Measurements from ENCODE around the gene KIF20B.
"Not testable (repeated sequence)": the region's sequence is repeated elsewhere in the genome, so short reads cannot be mapped to it uniquely, and the experiment has no call there.

Gene KIF20B

GRCh38 chr10:89763671-89764070, 62.3 kb downstream of the KIF20B start:
- H3K27me3 Mint-ChIP-seq; H3K4me1 Mint-ChIP-seq (ENCODE audit: low read depth); intact Hi-C loops (cut with micrococcal nuclease); H3K9me3 Mint-ChIP-seq; H3K27ac Mint-ChIP-seq; H3K4me3 Mint-ChIP-seq: not testable (repeated sequence)
- H3K36me3 Mint-ChIP-seq (ENCODE audit: low read depth): peaks cover 58% of the 10 kb centered on the region

DNA sequence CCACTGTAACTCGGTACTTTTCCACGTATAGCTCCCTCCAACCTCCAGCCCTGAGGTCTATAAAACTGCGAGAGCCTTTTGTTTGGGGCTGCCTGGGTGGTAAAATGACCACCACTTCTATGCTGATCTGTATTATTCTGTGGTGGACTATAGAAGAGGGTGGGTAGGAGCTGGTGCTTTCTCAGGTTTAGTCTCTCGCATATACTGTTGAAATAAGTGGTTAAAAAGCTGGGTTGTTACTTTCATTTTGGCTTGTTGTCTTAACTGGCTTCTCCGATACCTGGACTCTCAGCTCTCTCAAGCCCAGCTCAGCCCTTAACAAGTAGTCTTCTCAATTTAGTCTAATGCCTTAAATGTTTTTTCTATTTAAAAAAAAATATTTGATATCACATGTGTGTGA, 70.3 kb downstream of the KIF20B start:
- peaks cover 47% of the 10 kb centered on the region for H3K36me3 Mint-ChIP-seq (ENCODE audit: low read depth)
- no peak overlapping the region for H3K4me3 Mint-ChIP-seq
- H3K4me1 Mint-ChIP-seq (ENCODE audit: low read depth): no peaks in the 10 kb centered on the region
- H3K9me3 Mint-ChIP-seq: no peaks in the 10 kb centered on the region
- H3K27me3 Mint-ChIP-seq: no peaks in the 10 kb centered on the region
- intact Hi-C loops (cut with micrococcal nuclease): no loop called here
- no peak overlapping the region for H3K27ac Mint-ChIP-seq

DNA sequence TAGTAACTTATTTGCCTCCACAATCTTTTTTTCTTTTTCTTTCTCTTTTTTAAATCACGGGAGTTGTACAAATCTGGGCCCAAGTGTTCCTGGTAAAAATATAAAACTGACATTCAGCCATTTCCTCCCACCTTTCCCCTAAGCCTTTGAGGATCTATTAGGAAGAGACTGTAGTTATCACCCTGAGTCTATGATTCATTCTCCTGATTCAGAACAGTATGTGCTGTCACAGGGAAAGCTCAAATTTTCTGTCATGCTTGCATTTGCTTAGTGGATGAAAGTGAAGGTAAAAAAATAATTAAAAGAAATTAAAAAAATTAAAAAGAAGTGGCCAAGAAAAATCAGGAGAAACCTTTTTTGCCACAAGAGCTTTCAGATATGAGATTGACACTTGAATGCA, 71.7 kb downstream of the KIF20B start:
- intact Hi-C loops (cut with micrococcal nuclease): no loop called here
- H3K27me3 Mint-ChIP-seq: no peaks in the 10 kb centered on the region
- peaks cover 47% of the 10 kb centered on the region for H3K36me3 Mint-ChIP-seq (ENCODE audit: low read depth)

DNA sequence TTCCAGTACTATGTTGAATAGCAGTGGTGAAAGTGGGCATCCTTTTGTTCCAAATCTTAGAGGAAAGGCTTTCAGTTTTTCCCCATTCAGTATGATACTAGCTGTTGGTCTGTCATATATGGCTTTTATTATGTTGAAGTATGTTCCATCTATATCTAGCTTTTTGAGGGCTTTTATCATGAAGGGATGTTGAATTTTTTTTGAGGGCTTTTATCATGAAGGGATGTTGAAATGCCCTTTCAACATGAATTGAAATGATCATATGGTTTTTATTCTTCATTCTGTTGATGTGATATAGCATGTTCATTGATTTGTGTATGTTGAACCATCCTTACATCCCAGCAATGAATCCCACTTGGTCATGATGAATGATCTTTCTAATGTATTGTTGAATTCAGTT, 75.3 kb downstream of the KIF20B start:
- intact Hi-C loops (cut with micrococcal nuclease): no loop called here
- Mint-ChIP-seq H3K27ac (no peak overlapping the region), H3K36me3 (ENCODE audit: low read depth) (peaks cover 36% of the 10 kb centered on the region), H3K27me3 (no peaks in the 10 kb centered on the region), H3K4me1 (ENCODE audit: low read depth) (no peaks in the 10 kb centered on the region), H3K4me3 (no peak overlapping the region), H3K9me3 (no peaks in the 10 kb centered on the region)

More for the DNA sequence above, 71.7 kb downstream of the KIF20B start:
- Mint-ChIP-seq H3K4me3 (no peak overlapping the region), H3K9me3 (no peaks in the 10 kb centered on the region), H3K27ac (no peak overlapping the region), H3K4me1 (ENCODE audit: low read depth) (no peaks in the 10 kb centered on the region)

DNA sequence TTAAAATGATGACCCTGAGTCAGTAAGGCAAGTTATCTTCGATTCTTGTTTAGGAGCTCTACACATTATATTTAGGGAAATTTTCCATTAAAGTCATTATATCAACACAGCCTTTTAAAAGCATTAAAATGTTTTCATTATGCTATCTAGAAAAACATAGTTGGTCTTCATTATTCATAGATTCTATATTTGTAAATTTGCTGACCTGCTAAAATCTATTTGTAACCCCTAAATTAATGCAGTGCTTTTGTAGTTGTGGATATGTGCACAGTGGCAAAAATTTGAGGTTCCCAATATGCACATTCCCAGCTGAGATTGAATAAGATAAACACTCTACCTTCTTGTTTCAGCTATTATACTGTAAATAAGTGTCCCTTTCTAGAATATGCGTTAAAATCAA, 81.1 kb downstream of the KIF20B start:
- intact Hi-C loops (cut with micrococcal nuclease): no loop called here
- H3K36me3 Mint-ChIP-seq (ENCODE audit: low read depth): peaks cover 12% of the 10 kb centered on the region
- no peaks in the 10 kb centered on the region for H3K9me3 Mint-ChIP-seq
- H3K27me3 Mint-ChIP-seq: no peaks in the 10 kb centered on the region
- H3K4me3 Mint-ChIP-seq: no peak overlapping the region
- no peaks in the 10 kb centered on the region for H3K4me1 Mint-ChIP-seq (ENCODE audit: low read depth)
- no peak overlapping the region for H3K27ac Mint-ChIP-seq

- Mint-ChIP-seq H3K9me3 (no peaks in the 10 kb centered on the region), H3K27me3 (no peaks in the 10 kb centered on the region), H3K4me3 (no peak overlapping the region), H3K36me3 (ENCODE audit: low read depth) (peaks cover 4% of the 10 kb centered on the region), H3K27ac (no peak overlapping the region), H3K4me1 (ENCODE audit: low read depth) (no peaks in the 10 kb centered on the region)
- intact Hi-C loops (cut with micrococcal nuclease): no loop called here
These were observed 82.0 kb downstream of the KIF20B start for GRCh38 chr10:89783406-89783805.

DNA sequence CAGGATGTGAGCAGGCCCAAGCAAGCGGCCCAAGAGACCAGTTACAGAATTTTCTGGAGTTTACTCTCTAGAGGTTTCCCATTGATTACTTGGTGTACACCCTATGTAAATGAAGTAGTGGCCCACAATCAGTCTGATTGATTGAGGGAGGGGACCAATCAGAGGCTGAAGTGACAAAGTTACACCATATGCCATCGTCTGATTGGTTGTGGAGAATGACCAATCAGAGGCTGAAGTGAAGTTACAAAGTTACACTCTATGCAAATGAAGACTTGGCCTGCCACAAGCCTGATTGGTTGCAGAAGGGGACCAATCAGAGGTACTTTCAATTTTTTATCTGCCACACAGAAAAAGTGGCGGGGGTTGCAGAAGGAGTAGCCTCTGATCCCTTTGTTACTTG, 83.7 kb downstream of the KIF20B start:
- intact Hi-C loops (cut with micrococcal nuclease): no loop called here
- H3K4me3 Mint-ChIP-seq: no peak overlapping the region

GRCh38 chr10:89789188-89789877, 87.9 kb downstream of the KIF20B start:
- intact Hi-C loops (cut with micrococcal nuclease): no loop called here
- Mint-ChIP-seq H3K4me3 (no peak overlapping the region), H3K36me3 (ENCODE audit: low read depth) (no peaks in the 10 kb centered on the region), H3K27me3 (no peaks in the 10 kb centered on the region), H3K4me1 (ENCODE audit: low read depth) (no peaks in the 10 kb centered on the region), H3K27ac (no peak overlapping the region), H3K9me3 (no peaks in the 10 kb centered on the region)

More for the DNA sequence above, 83.7 kb downstream of the KIF20B start:
- Mint-ChIP-seq H3K36me3 (ENCODE audit: low read depth) (no peaks in the 10 kb centered on the region), H3K27ac (no peak overlapping the region), H3K27me3 (no peaks in the 10 kb centered on the region), H3K9me3 (no peaks in the 10 kb centered on the region), H3K4me1 (ENCODE audit: low read depth) (no peaks in the 10 kb centered on the region)

GRCh38 chr10:89792187-89792586, 90.8 kb downstream of the KIF20B start:
- H3K36me3 Mint-ChIP-seq (ENCODE audit: low read depth): no peaks in the 10 kb centered on the region

DNA sequence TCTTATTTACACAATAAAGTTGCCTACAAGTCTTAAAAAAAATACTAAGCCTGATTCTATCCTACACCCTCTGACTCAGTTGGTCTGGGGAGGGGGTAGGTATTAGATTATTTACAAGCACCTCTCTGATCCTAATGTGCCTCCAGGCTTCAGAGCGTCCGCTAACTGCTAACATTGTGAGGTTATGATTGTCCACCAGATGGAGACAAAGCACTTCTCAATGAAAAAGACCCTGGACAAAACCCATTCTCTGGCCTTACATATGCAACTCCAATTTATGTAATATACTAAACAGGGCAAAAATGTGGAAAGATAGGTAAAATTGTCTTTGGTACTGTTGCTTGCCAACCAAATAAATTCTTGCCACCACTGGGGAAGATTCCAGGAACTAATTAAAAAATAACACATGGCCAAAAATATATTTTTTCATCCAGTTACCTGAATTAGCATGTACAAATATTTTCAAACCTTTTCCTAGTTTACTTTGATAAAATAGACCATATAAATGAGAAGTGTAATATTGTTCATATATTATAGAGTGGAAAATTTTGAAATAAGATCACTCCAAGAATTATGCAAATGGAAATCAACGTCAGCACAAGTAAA, 92.4 kb downstream of the KIF20B start:
- no peak overlapping the region for H3K27ac Mint-ChIP-seq
- no peaks in the 10 kb centered on the region for H3K9me3 Mint-ChIP-seq
- no peak overlapping the region for H3K4me3 Mint-ChIP-seq
- no peaks in the 10 kb centered on the region for H3K4me1 Mint-ChIP-seq (ENCODE audit: low read depth)
- no peaks in the 10 kb centered on the region for H3K36me3 Mint-ChIP-seq (ENCODE audit: low read depth)
- intact Hi-C loops (cut with micrococcal nuclease): loop anchor here (2.0 to 5.0 kb wide), 4 partner anchors 345 to 1071 kb away; no protein-coding TSS in a partner anchor
- no peaks in the 10 kb centered on the region for H3K27me3 Mint-ChIP-seq

More at GRCh38 chr10:89792187-89792586, 90.8 kb downstream of the KIF20B start:
- intact Hi-C loops (cut with micrococcal nuclease): loop anchor here (2.0 to 5.0 kb wide), 3 partner anchors 347 to 1073 kb away; no protein-coding TSS in a partner anchor
- Mint-ChIP-seq H3K9me3 (no peaks in the 10 kb centered on the region), H3K27ac (no peak overlapping the region), H3K4me3 (no peak overlapping the region), H3K27me3 (no peaks in the 10 kb centered on the region), H3K4me1 (ENCODE audit: low read depth) (no peaks in the 10 kb centered on the region)

GRCh38 chr10:89795840-89796239, 94.5 kb downstream of the KIF20B start:
- Mint-ChIP-seq H3K27ac (no peak overlapping the region), H3K4me1 (ENCODE audit: low read depth) (no peaks in the 10 kb centered on the region), H3K9me3 (no peaks in the 10 kb centered on the region), H3K4me3 (no peak overlapping the region), H3K36me3 (ENCODE audit: low read depth) (no peaks in the 10 kb centered on the region), H3K27me3 (no peaks in the 10 kb centered on the region)
- intact Hi-C loops (cut with micrococcal nuclease): loop anchor here (2.0 kb wide), 1 partner anchor 797 kb away; no protein-coding TSS in a partner anchor

DNA sequence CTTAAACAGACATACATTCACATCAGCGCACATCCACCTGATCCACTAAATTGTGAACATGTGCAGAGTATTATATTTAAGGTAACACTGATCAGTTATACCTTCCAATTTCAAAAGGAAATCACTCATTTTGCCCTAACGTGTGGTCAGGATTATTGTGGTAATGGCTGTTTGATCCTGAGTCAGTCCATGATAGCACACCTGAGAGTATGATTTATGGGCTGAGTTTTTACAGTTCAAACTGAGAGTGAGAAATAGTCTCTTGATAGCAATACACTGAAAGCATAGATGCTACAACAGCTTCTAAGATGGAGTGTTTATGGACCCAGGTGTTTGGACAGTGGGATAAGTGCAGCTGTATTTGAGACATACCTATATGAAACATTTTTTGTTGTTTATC, 96.7 kb downstream of the KIF20B start:
- Mint-ChIP-seq H3K36me3 (ENCODE audit: low read depth) (no peaks in the 10 kb centered on the region), H3K4me1 (ENCODE audit: low read depth) (no peaks in the 10 kb centered on the region), H3K27ac (no peak overlapping the region), H3K27me3 (no peaks in the 10 kb centered on the region), H3K9me3 (no peaks in the 10 kb centered on the region), H3K4me3 (no peak overlapping the region)
- intact Hi-C loops (cut with micrococcal nuclease): no loop called here

DNA sequence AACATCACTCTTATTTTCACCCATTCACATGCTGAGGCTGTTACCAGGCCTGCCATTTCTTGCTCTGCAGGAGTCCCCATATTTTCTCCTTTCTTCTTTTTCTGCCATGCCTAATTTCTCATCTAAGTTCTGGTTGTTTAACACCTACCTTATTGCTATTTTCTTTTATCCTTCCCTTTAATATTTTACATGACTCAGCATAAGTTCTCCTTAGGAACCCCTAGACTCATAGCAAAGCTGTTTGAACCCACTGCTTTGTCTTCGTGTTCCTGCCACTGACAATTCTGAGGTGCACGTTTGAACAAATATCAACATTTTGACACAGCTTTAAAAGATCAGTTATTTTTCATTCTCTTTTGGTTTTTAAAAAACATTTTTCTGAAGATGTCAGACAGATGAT, 98.2 kb downstream of the KIF20B start:
- Mint-ChIP-seq H3K27ac (no peak overlapping the region), H3K36me3 (ENCODE audit: low read depth) (no peaks in the 10 kb centered on the region), H3K4me3 (no peak overlapping the region), H3K27me3 (peaks cover 1% of the 10 kb centered on the region), H3K9me3 (no peaks in the 10 kb centered on the region), H3K4me1 (ENCODE audit: low read depth) (no peaks in the 10 kb centered on the region)
- intact Hi-C loops (cut with micrococcal nuclease): no loop called here

DNA sequence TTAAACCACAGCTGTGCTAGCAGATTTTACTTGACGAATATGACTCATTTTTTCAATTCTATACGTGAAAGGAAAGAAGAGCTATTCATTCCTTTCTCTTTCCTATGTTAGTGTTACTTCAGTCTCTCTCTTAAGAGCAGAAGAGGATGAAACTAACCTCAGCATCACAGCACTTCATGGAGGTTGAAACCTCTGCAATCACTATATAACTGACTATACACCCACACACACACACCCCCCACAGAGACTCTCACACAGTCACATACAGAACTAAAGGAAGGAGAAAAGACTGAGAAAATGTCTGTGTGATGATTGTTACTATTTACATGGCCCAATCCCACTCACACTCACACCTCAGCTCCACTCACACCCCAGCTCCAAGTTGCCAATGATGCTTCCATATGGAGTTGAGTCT, 104.2 kb downstream of the KIF20B start:
- Mint-ChIP-seq H3K9me3 (no peaks in the 10 kb centered on the region), H3K27me3 (peaks cover 3% of the 10 kb centered on the region), H3K4me1 (ENCODE audit: low read depth) (no peaks in the 10 kb centered on the region), H3K4me3 (no peak overlapping the region), H3K36me3 (ENCODE audit: low read depth) (no peaks in the 10 kb centered on the region), H3K27ac (no peak overlapping the region)
- intact Hi-C loops (cut with micrococcal nuclease): no loop called here

- H3K4me1 Mint-ChIP-seq (ENCODE audit: low read depth): no peaks in the 10 kb centered on the region
- no peak overlapping the region for H3K4me3 Mint-ChIP-seq
- H3K9me3 Mint-ChIP-seq: no peaks in the 10 kb centered on the region
- no peaks in the 10 kb centered on the region for H3K36me3 Mint-ChIP-seq (ENCODE audit: low read depth)
- no peak overlapping the region for H3K27ac Mint-ChIP-seq
- H3K27me3 Mint-ChIP-seq: peaks cover 5% of the 10 kb centered on the region
- intact Hi-C loops (cut with micrococcal nuclease): no loop called here
These were observed 107.5 kb downstream of the KIF20B start for GRCh38 chr10:89808842-89809241.

Data from dendritic cell treated with granulocyte-macrophage colony-stimulating factor and Interleukin-4, amounts not matched to agents 40 ng/mL and 50 ng/mL, for 4 days (primary cell).